ENCODE results near the gene FGF8.

The FGF8 gene

GRCh38 chr10:101749047-101750016 lies 26.6 kb downstream of the FGF8 start:
- no peaks in the 10 kb centered on the region for H3K9me3 ChIP-seq (ENCODE audit: control insufficient read depth, low read length)
- H3K4me3 ChIP-seq (ENCODE audit: extremely low read depth, insufficient read depth, low read length, poor library complexity, severe bottlenecking) = no peak overlapping the region
- peaks cover 10% of the 10 kb centered on the region for H3K4me1 ChIP-seq (ENCODE audit: control insufficient read depth, insufficient read depth, low read length, poor library complexity, severe bottlenecking)
- no peaks in the 10 kb centered on the region for H3K36me3 ChIP-seq (ENCODE audit: control insufficient read depth, insufficient read depth, low read length)
- 46 to 47% methylated on average over 15 to 16 of the region's 19 CpGs for WGBS, 2 experiments (ENCODE audit: insufficient coverage in 2 of 2)
- H3K27ac ChIP-seq (ENCODE audit: low read depth, low read length, severe bottlenecking) = peak overlapping the region; percentile 26

DNA sequence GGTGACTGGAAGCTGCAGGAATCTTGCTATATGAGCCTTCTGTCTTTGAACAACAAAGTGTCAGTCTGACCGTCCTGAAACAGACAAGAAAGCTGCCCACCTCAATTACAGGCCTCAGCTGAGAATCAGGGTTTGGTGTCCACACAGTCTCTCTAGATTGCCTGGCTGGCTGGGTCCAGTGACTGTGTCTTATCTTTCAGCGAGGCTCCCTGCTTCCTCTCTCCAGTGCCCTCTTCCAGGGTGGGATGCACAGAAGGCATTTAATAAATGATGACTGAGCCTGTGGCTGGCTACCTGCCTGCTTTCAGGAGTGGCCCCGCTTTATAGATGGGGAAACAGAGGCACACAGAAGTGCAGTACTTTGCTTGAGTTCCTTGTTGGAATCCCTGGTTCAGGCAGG lies 27.4 kb downstream of the FGF8 start:
- Histone ChIP-seq H3K4me3 (ENCODE audit: extremely low read depth, insufficient read depth, low read length, poor library complexity, severe bottlenecking) (no peak overlapping the region), H3K27ac (ENCODE audit: low read depth, low read length, severe bottlenecking) (no peak overlapping the region), H3K4me1 (ENCODE audit: control insufficient read depth, insufficient read depth, low read length, poor library complexity, severe bottlenecking) (peaks cover 10% of the 10 kb centered on the region), H3K36me3 (ENCODE audit: control insufficient read depth, insufficient read depth, low read length) (no peaks in the 10 kb centered on the region), H3K9me3 (ENCODE audit: control insufficient read depth, low read length) (no peaks in the 10 kb centered on the region)
- 82 to 86% methylated on average over 2 to 3 of the region's 3 CpGs for WGBS, 2 experiments (ENCODE audit: insufficient coverage in 2 of 2)

DNA sequence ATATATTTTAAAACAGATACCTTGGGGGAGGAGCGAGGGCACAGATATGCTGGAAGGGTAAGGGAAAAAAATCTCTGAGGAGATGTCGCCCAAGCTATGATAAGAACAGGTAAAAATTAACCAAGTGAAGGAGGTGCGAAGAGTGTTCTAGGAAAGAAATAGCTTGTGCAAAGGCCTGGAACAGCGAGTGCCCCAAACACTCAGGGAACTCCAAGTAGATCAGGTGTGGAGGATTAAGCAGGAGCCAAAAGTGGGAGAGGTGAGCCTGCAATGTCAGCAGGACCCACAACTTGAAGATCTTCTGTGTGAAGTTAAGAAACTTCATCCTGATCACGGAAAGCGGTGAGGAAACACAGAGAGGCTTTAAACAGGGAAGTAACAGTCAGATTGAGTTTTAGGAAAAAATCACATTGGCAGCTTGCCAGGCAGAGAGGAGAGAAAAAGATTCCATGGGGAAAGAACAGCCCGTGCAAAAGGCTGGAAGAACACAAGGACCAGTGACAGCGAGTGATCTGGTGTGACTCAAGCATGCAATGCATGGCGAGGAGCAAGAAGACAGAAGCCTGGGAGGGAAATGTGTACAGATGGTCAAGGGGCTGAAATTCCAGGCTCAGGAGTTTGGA lies 30.7 kb downstream of the FGF8 start:
- 93 to 95% methylated on average over 8 to 9 of the region's 9 CpGs for WGBS, 2 experiments (ENCODE audit: insufficient coverage in 2 of 2)
- no peaks in the 10 kb centered on the region for H3K36me3 ChIP-seq (ENCODE audit: control insufficient read depth, insufficient read depth, low read length)
- peaks cover 10% of the 10 kb centered on the region for H3K4me1 ChIP-seq (ENCODE audit: control insufficient read depth, insufficient read depth, low read length, poor library complexity, severe bottlenecking)
- no peaks in the 10 kb centered on the region for H3K9me3 ChIP-seq (ENCODE audit: control insufficient read depth, low read length)
- H3K27ac ChIP-seq (ENCODE audit: low read depth, low read length, severe bottlenecking) = no peak overlapping the region
- no peak overlapping the region for H3K4me3 ChIP-seq (ENCODE audit: extremely low read depth, insufficient read depth, low read length, poor library complexity, severe bottlenecking)

DNA sequence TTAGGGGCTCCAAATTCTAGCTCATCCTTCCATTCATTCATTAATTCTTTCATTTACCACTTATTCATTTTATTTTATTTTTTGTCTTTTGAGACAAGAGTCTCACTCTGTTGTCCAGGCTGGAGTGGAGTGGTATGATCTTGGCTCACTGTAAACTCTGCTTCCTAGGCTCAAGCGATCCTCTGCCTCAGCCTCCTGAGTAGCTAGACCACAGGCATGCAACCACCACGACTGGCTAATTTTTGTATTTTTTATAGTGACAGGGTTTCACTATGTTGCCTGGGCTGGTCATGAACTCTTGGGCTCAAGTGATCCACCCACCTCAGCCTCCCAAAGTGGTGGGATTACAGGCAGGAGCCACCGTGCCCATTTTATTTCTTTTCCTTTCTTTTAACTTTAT lies 31.6 kb downstream of the FGF8 start:
- Histone ChIP-seq H3K27ac (ENCODE audit: low read depth, low read length, severe bottlenecking) (no peak overlapping the region), H3K36me3 (ENCODE audit: control insufficient read depth, insufficient read depth, low read length) (no peaks in the 10 kb centered on the region), H3K4me1 (ENCODE audit: control insufficient read depth, insufficient read depth, low read length, poor library complexity, severe bottlenecking) (peaks cover 10% of the 10 kb centered on the region), H3K4me3 (ENCODE audit: extremely low read depth, insufficient read depth, low read length, poor library complexity, severe bottlenecking) (no peak overlapping the region), H3K9me3 (ENCODE audit: control insufficient read depth, low read length) (no peaks in the 10 kb centered on the region)
- 90% methylated on average over 2 of the region's 3 CpGs; no CpG with 5 or more reads in 1 of the 2 experiments for WGBS, 2 experiments (ENCODE audit: insufficient coverage in 2 of 2)

DNA sequence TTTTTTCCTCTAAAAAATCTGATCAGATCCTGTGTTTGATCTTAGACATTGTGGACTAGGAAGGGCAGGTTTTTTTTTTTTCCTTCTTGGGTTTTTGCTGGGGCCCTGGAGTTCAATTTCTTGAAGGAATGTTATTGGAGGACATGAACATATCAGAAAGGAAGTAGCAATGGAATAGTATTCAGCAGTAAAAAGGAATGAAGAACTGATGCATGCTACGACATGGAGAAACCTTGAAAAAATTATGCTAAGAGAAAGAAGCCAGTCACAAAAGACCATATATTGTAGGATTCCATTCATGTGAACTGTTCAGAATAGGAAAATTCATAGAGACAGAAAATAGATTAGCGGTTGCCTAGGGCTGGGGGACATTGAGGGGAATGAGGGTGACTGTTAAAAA lies 34.0 kb downstream of the FGF8 start:
- H3K9me3 ChIP-seq (ENCODE audit: control insufficient read depth, low read length) = no peaks in the 10 kb centered on the region
- 50 to 89% methylated on average over 1 to 2 of the region's 2 CpGs for WGBS, 2 experiments (ENCODE audit: insufficient coverage in 2 of 2)
- H3K36me3 ChIP-seq (ENCODE audit: control insufficient read depth, insufficient read depth, low read length) = no peaks in the 10 kb centered on the region
- no peak overlapping the region for H3K27ac ChIP-seq (ENCODE audit: low read depth, low read length, severe bottlenecking)
- no peak overlapping the region for H3K4me3 ChIP-seq (ENCODE audit: extremely low read depth, insufficient read depth, low read length, poor library complexity, severe bottlenecking)
- no peaks in the 10 kb centered on the region for H3K4me1 ChIP-seq (ENCODE audit: control insufficient read depth, insufficient read depth, low read length, poor library complexity, severe bottlenecking)

DNA sequence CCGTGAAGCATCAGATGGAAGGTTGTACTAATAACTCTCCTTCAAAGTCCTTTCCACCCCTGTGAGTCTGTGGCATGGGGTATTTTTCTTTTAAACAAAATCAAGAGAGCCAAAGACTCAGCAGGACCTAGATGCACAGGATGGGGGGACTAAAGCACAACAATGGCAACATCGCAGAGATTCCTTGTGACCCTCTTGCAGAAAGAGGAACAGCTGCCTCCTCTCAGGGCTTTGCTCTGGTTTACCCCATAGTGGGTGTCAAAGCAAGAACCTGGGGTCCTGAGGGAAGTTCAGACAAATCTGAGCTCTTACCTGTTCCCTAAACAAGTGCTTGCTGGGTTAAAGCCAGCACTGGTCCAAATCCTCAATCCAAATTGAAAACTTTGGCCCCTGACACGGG lies 39.2 kb downstream of the FGF8 start:
- Histone ChIP-seq H3K4me1 (ENCODE audit: control insufficient read depth, insufficient read depth, low read length, poor library complexity, severe bottlenecking) (no peaks in the 10 kb centered on the region), H3K9me3 (ENCODE audit: control insufficient read depth, low read length) (no peaks in the 10 kb centered on the region), H3K4me3 (ENCODE audit: extremely low read depth, insufficient read depth, low read length, poor library complexity, severe bottlenecking) (no peak overlapping the region), H3K27ac (ENCODE audit: low read depth, low read length, severe bottlenecking) (no peak overlapping the region), H3K36me3 (ENCODE audit: control insufficient read depth, insufficient read depth, low read length) (no peaks in the 10 kb centered on the region)
- WGBS, 2 experiments (ENCODE audit: insufficient coverage in 2 of 2) = 64 to 76% methylated on average over 2 of the region's 3 CpGs

DNA sequence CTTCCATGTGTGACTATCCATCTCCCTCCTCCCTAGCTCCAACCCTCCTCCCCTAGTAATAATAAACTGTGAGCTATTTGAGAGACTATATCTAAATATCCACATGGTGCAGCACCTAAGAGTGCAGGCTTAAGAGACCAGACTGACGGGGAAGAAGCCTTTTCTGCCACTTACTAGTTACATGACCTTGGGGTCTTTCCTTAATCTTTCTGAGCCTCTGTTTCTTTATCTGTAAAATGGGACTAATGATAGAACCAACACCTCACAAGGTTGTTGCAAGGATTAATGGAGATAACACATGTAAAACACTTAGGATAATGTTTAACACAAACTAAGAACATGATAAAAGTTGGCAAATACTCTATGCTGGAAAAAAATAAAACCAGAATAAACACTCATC lies 43.8 kb downstream of the FGF8 start:
- Histone ChIP-seq H3K36me3 (ENCODE audit: control insufficient read depth, insufficient read depth, low read length) (no peaks in the 10 kb centered on the region), H3K4me1 (ENCODE audit: control insufficient read depth, insufficient read depth, low read length, poor library complexity, severe bottlenecking) (no peaks in the 10 kb centered on the region), H3K9me3 (ENCODE audit: control insufficient read depth, low read length) (no peaks in the 10 kb centered on the region), H3K27ac (ENCODE audit: low read depth, low read length, severe bottlenecking) (no peak overlapping the region), H3K4me3 (ENCODE audit: extremely low read depth, insufficient read depth, low read length, poor library complexity, severe bottlenecking) (no peak overlapping the region)
- whole genome bisulfite sequencing, 2 experiments (ENCODE audit: insufficient coverage in 2 of 2) = 67 to 80% methylated on average over 1 of the region's 1 CpG

- no peak overlapping the region for H3K27ac ChIP-seq (ENCODE audit: low read depth, low read length, severe bottlenecking)
- no peaks in the 10 kb centered on the region for H3K4me1 ChIP-seq (ENCODE audit: control insufficient read depth, insufficient read depth, low read length, poor library complexity, severe bottlenecking)
Observed at GRCh38 chr10:101726115-101726387, 49.9 kb downstream of the FGF8 start.

GRCh38 chr10:101725296-101726114 lies 50.4 kb downstream of the FGF8 start:
- Histone ChIP-seq H3K9me3 (ENCODE audit: control insufficient read depth, low read length) (no peaks in the 10 kb centered on the region), H3K36me3 (ENCODE audit: control insufficient read depth, insufficient read depth, low read length) (no peaks in the 10 kb centered on the region), H3K4me1 (ENCODE audit: control insufficient read depth, insufficient read depth, low read length, poor library complexity, severe bottlenecking) (no peaks in the 10 kb centered on the region), H3K4me3 (ENCODE audit: extremely low read depth, insufficient read depth, low read length, poor library complexity, severe bottlenecking) (no peak overlapping the region), H3K27ac (ENCODE audit: low read depth, low read length, severe bottlenecking) (no peak overlapping the region)
- WGBS, 2 experiments (ENCODE audit: insufficient coverage in 2 of 2) = 81 to 85% methylated on average over 3 to 7 of the region's 8 CpGs

More at GRCh38 chr10:101726115-101726387, 49.9 kb downstream of the FGF8 start:
- 78 to 100% methylated on average over 1 to 2 of the region's 2 CpGs for WGBS, 2 experiments (ENCODE audit: insufficient coverage in 2 of 2)
- Histone ChIP-seq H3K36me3 (ENCODE audit: control insufficient read depth, insufficient read depth, low read length) (no peaks in the 10 kb centered on the region), H3K4me3 (ENCODE audit: extremely low read depth, insufficient read depth, low read length, poor library complexity, severe bottlenecking) (no peak overlapping the region), H3K9me3 (ENCODE audit: control insufficient read depth, low read length) (no peaks in the 10 kb centered on the region)

DNA sequence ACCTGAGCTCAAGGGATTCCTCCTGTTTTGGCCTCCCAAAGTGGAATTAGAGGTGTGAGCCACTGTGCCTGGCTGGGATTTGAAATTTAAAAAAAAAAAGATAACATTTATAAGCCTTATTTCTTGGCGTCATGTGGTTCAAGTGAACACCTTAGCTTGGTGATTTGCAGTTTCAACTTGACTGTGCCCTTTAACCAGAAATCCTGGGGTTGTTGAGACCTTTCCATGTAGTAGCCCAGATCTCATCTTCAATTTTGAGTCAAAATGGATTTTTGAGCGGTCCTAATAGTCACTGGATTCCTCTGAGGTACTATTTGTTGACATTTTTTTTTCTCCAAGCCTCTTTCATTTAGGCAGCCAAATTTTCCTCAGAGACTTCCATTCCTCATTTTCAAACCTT lies 51.5 kb downstream of the FGF8 start:
- Histone ChIP-seq H3K4me3 (ENCODE audit: extremely low read depth, insufficient read depth, low read length, poor library complexity, severe bottlenecking) (no peak overlapping the region), H3K36me3 (ENCODE audit: control insufficient read depth, insufficient read depth, low read length) (no peaks in the 10 kb centered on the region)
- WGBS, 2 experiments (ENCODE audit: insufficient coverage in 2 of 2) = 80 to 100% methylated on average over 1 to 2 of the region's 2 CpGs

More for the DNA sequence above, 51.5 kb downstream of the FGF8 start:
- Histone ChIP-seq H3K9me3 (ENCODE audit: control insufficient read depth, low read length) (no peaks in the 10 kb centered on the region), H3K4me1 (ENCODE audit: control insufficient read depth, insufficient read depth, low read length, poor library complexity, severe bottlenecking) (no peaks in the 10 kb centered on the region), H3K27ac (ENCODE audit: low read depth, low read length, severe bottlenecking) (no peak overlapping the region)

Measured in mesodermal cell (in vitro differentiated cells).